ENCODE measurements around the gene NINL.
"Not testable (repeated sequence)": the region's sequence is repeated elsewhere in the genome, so short reads cannot be mapped to it uniquely, and the experiment has no call there.

The NINL gene

GRCh38 chr20:25551413-25552215 is 33.7 kb downstream of the NINL start:
- DNase-seq = no peak

- DNase-seq = not testable (repeated sequence)
Measured at GRCh38 chr20:25550645-25551337, 34.5 kb downstream of the NINL start.

- no peak for DNase-seq
Measured at GRCh38 chr20:25549843-25550477, 35.4 kb downstream of the NINL start.

GRCh38 chr20:25549172-25549773 is 36.1 kb downstream of the NINL start:
- no peak for DNase-seq

- no peak for DNase-seq
Measured at GRCh38 chr20:25548613-25549086, 36.7 kb downstream of the NINL start.

- DNase-seq = no peak
Measured at GRCh38 chr20:25547999-25548398, 37.3 kb downstream of the NINL start.

- DNase-seq = no peak
Measured at GRCh38 chr20:25547063-25547462, 38.3 kb downstream of the NINL start.

GRCh38 chr20:25546048-25546447 is 39.3 kb downstream of the NINL start:
- no peak for DNase-seq

- DNase-seq = no peak
Measured at GRCh38 chr20:25545171-25545570, 40.2 kb downstream of the NINL start.

GRCh38 chr20:25544734-25545133 is 40.6 kb downstream of the NINL start:
- DNase-seq = no peak

- DNase-seq = no peak
Measured at GRCh38 chr20:25544311-25544710, 41.0 kb downstream of the NINL start.

- no peak for DNase-seq
Measured at GRCh38 chr20:25543068-25543467, 42.3 kb downstream of the NINL start.

- no peak for DNase-seq
Measured at GRCh38 chr20:25541676-25542075, 43.7 kb downstream of the NINL start.

GRCh38 chr20:25539742-25540672 is 45.3 kb downstream of the NINL start:
- DNase-seq = no peak

GRCh38 chr20:25538838-25539665 is 46.3 kb downstream of the NINL start:
- no peak for DNase-seq

- DNase-seq = no peak
Measured at GRCh38 chr20:25537890-25538289, 47.4 kb downstream of the NINL start.

GRCh38 chr20:25535762-25536161 is 49.6 kb downstream of the NINL start:
- DNase-seq = no peak

- DNase-seq = no peak
Measured at GRCh38 chr20:25534845-25535244, 50.5 kb downstream of the NINL start.

- DNase-seq = no peak
Measured at GRCh38 chr20:25533920-25534700, 51.2 kb downstream of the NINL start.

- DNase-seq = no peak
Measured at GRCh38 chr20:25532971-25533391, 52.4 kb downstream of the NINL start.

All from CD4-positive, alpha-beta T cell treated with Interleukin-17A for 1 hour (primary cell).